Endothelial cell of umbilical vein (primary cell): ENCODE measurements around the gene ACAA1. TPM values are rescaled to one million over a fixed set of nuclear protein-coding genes. Genes with fewer than 3 reads are reported as not detected.

Experiments
- BruUV-seq: library from RNA; stranded (reverse); fragments of 400-500 nt; replicated peaks from 2 replicates; lab custom pipeline; 2021; lab: Mats Ljungman, UMichigan
- CTCF ChIA-PET: fragments of 300-600, 350-600 bp; sonication (Branson Sonifier 250); formaldehyde crosslinking; loops from one replicate; lab custom pipeline; 2021; ENCODE audit warnings: antibody characterized with exemption, inconsistent platforms; lab: Charles Lee
- POLR2A ChIA-PET: fragments of 300-600, 350-600 bp; sonication (Branson Sonifier 250); formaldehyde crosslinking; loops from one replicate; lab custom pipeline; 2021; ENCODE audit warnings: antibody characterized with exemption, inconsistent platforms; lab: Charles Lee
- DNase-seq: peaks from one replicate; pipeline ENCODE4 v3.0.0-alpha.2; 2011; ENCODE audit warnings: low read depth, low spot score
- FAIRE-seq: peaks from 2 replicates; lab custom pipeline; 2011; peaks lifted over from hg19 to GRCh38; lab: Jason Lieb, UNC
- H2AFZ ChIP-seq: 2 replicates; pipeline ENCODE4 v1.6.0; 2012; ENCODE audit warnings: low read depth, low read length, control low read depth, inconsistent platforms
- H3K27ac ChIP-seq: 2 replicates; pipeline ENCODE4 v1.5.1; 2011; ENCODE audit warnings: low read depth, mild to moderate bottlenecking, control low read depth, low read length, moderate library complexity; ENCODE audit not compliant: insufficient read depth
- H3K27me3 ChIP-seq, 2 experiments: 2 replicates each; pipeline versions ENCODE4 v1.6.0 to v1.6.1; 2011; ENCODE audit warnings: low read length in 2 of 2, mixed read lengths in 1 of 2; ENCODE audit not compliant: control insufficient read depth in 2 of 2, insufficient read depth in 2 of 2
- H3K36me3 ChIP-seq, 2 experiments: 2 replicates in 1 of 2; 3 replicates in 1 of 2; pipeline ENCODE4 v1.5.1; 2011; ENCODE audit warnings: low read length in 2 of 2, mild to moderate bottlenecking in 1 of 2, moderate library complexity in 1 of 2; ENCODE audit not compliant: control insufficient read depth in 2 of 2, insufficient read depth in 2 of 2; ENCODE audit errors: extremely low read depth in 1 of 2
- H3K4me1 ChIP-seq: 3 replicates; pipeline ENCODE4 v1.5.1; 2011; ENCODE audit warnings: mild to moderate bottlenecking, low read length; ENCODE audit not compliant: control insufficient read depth, insufficient read depth; ENCODE audit errors: extremely low read depth
- H3K4me2 ChIP-seq: 2 replicates; pipeline ENCODE4 v1.6.1; 2011; ENCODE audit warnings: low read length, control low read depth, mixed read lengths; ENCODE audit not compliant: insufficient read depth
- H3K4me3 ChIP-seq, 3 experiments: fragments of 200-600 bp in 1 of 3; sonication (generic), shearing (Covaris generic) in 1 of 3; replicated peaks in 1 of 3; 2 replicates each; pipeline ENCODE4 v1.5.1; 2011 to 2016; ENCODE audit warnings: control low read depth in 3 of 3, low read length in 3 of 3, mild to moderate bottlenecking in 2 of 3, inconsistent platforms in 1 of 3, low read depth in 1 of 3, moderate library complexity in 1 of 3; ENCODE audit not compliant: insufficient read depth in 1 of 3
- H3K79me2 ChIP-seq: 2 replicates; pipeline ENCODE4 v1.6.0; 2012; ENCODE audit warnings: low read length, inconsistent platforms; ENCODE audit not compliant: control insufficient read depth, insufficient read depth
- H3K9ac ChIP-seq: replicated peaks from 2 replicates; pipeline ENCODE3; 2011; ENCODE audit warnings: low read length, control low read depth; ENCODE audit not compliant: insufficient read depth; ENCODE audit errors: extremely low read depth
- H3K9me1 ChIP-seq: replicated peaks from 3 replicates; pipeline ENCODE4 v1.6.0; 2011; ENCODE audit warnings: mild to moderate bottlenecking, low read length; ENCODE audit not compliant: control insufficient read depth, insufficient read depth; ENCODE audit errors: extremely low read depth
- H3K9me3 ChIP-seq: replicated peaks from 2 replicates; pipeline ENCODE4 v1.5.1; 2012; ENCODE audit warnings: low read length, inconsistent platforms; ENCODE audit not compliant: control insufficient read depth, insufficient read depth
- H4K20me1 ChIP-seq: replicated peaks from 2 replicates; pipeline ENCODE3; 2011; ENCODE audit warnings: mild to moderate bottlenecking, low read length; ENCODE audit not compliant: control insufficient read depth, insufficient read depth; ENCODE audit errors: extremely low read depth
- EZH2 ChIP-seq: IDR thresholded peaks from 2 replicates; pipeline ENCODE4 v1.6.1; 2012; ENCODE audit warnings: borderline replicate concordance, low read depth, mild to moderate bottlenecking, moderate library complexity, low read length, inconsistent platforms; ENCODE audit not compliant: severe bottlenecking
- FOS ChIP-seq: IDR thresholded peaks from 2 replicates; pipeline ENCODE4 v1.6.1; 2011; ENCODE audit warnings: mild to moderate bottlenecking, low read length, moderate library complexity, borderline replicate concordance; ENCODE audit not compliant: insufficient read depth
- GATA2 ChIP-seq: IDR thresholded peaks from 2 replicates; pipeline ENCODE4 v1.7.0; 2011; ENCODE audit warnings: low read depth, mild to moderate bottlenecking, moderate library complexity, mixed read lengths, low read length; ENCODE audit not compliant: insufficient read length, insufficient read depth
- JUN ChIP-seq: IDR thresholded peaks from 2 replicates; pipeline ENCODE4 v1.6.1; 2011; ENCODE audit warnings: borderline replicate concordance, low read depth; ENCODE audit not compliant: insufficient read length, insufficient read depth
- MYC ChIP-seq: IDR thresholded peaks from one replicate; pipeline ENCODE4 v1.6.1; 2011; ENCODE audit warnings: mild to moderate bottlenecking, low read depth, low read length
- POLR2A ChIP-seq: IDR thresholded peaks from 2 replicates; pipeline ENCODE4 v1.6.1; 2012; ENCODE audit warnings: low read depth, mild to moderate bottlenecking, control low read depth, low read length
- POLR2AphosphoS5 ChIP-seq: IDR thresholded peaks from 2 replicates; pipeline ENCODE4 v1.6.1; 2012; ENCODE audit warnings: low read depth, mild to moderate bottlenecking, control low read depth, low read length, moderate library complexity; ENCODE audit not compliant: insufficient read depth
- dilution Hi-C: fragments of 300-500 bp; cut with MboI; formaldehyde crosslinking; loops from one replicate; pipeline ENCODE4 v1.15.0; 2019; ENCODE audit warnings: low sequenced_read_pairs; ENCODE audit not compliant: extremely low pct_ligation_motif_present
- intact Hi-C: fragments of 100-400 bp; cut with micrococcal nuclease; formaldehyde crosslinking; loops from one replicate; pipeline ENCODE4 v1.10.0; 2022
- polyA plus RNA-seq, 4 experiments: library from polyadenylated mRNA; depleted of rRNA in 3 of 4; stranded (reverse) in 3 of 4; unstranded in 1 of 4; fragments of >200 nt; gene quantifications; 2 replicates each; pipeline versions ENCODE4 v1.2.1 to v1.2.3, GENCODE V29; 2011 to 2012; ENCODE audit warnings: missing spikeins in 1 of 4
- total RNA-seq: library from RNA; stranded (reverse); gene quantifications from 2 replicates; pipeline ENCODE4 v1.2.3, GENCODE V29; 2021
- TF ChIP-seq, protein P1 (sequence below), 2 donors: IDR thresholded peaks; 1 replicate in 1 of 2; 2 replicates in 1 of 2; pipeline ENCODE4 v1.5.1; 2011; ENCODE audit warnings: low read length in 2 of 2, mild to moderate bottlenecking in 2 of 2, moderate library complexity in 2 of 2, control low read depth in 1 of 2, inconsistent platforms in 1 of 2, low read depth in 1 of 2; ENCODE audit not compliant: insufficient read depth in 1 of 2; ENCODE audit errors: extremely low read depth in 1 of 2
- TF ChIP-seq, protein P2 (sequence below): IDR thresholded peaks from 2 replicates; pipeline ENCODE4 v1.6.1; 2011; ENCODE audit not compliant: insufficient read depth, insufficient read length

Gene ACAA1
- total and polyA plus RNA-seq, 2 donors (not counting 3 experiments of a cell fraction or from before 2014, with no cell fraction given) = 52.1 to 53.8 TPM

DNA sequence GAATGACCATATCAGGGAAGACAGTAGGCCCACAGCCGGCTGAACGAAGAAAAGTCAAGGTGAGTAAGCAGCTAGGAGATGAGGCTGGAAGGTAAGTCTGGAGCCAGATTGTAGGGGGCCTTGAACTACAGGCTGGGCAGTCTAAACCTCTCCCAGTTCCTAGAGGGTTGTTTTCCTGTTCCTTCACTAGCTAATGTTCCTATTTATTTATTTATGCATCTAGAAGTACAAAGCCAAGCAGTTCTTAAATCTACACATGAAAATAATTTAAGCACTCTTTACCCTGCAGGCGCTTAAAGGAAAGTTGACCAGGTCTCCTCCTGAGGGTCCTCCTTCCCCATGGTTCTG is 3.7 kb downstream of the ACAA1 start:
- FAIRE-seq = no peak
- peaks cover 11% of the 10 kb centered on the region for H3K79me2 ChIP-seq
- H3K27ac ChIP-seq = no peak overlapping the region
- H4K20me1 ChIP-seq = no peaks in the 10 kb centered on the region
- dilution Hi-C loops (no loop called here), intact Hi-C loops (loop anchor here (10.0 kb wide), 2 partner anchors 278 to 522 kb away; no protein-coding TSS in a partner anchor)
- BruUV-seq = no TSS peak
- no peak overlapping the region for H2AFZ ChIP-seq
- no peak overlapping the region for H3K4me3 ChIP-seq
- DNase-seq = no peak
- ChIA-PET CTCF (interaction anchor here (0.6 to 1.2 kb wide), 3 partner anchors 14 to 165 kb away, joined by 3 to 8 read pairs (median 3); no protein-coding TSS in a partner anchor), POLR2A (no interaction called here)
- H3K36me3 ChIP-seq = peaks cover 2 to 21% of the 10 kb centered on the region in 2 experiments
- peaks cover 13% of the 10 kb centered on the region for H3K4me1 ChIP-seq
- TF ChIP-seq POLR2A (no peak), POLR2AphosphoS5 (no peak), MYC (no peak), JUN (no peak), FOS (no peak), GATA2 (no peak), EZH2 (no peak)
- TF ChIP-seq, protein P1, sequence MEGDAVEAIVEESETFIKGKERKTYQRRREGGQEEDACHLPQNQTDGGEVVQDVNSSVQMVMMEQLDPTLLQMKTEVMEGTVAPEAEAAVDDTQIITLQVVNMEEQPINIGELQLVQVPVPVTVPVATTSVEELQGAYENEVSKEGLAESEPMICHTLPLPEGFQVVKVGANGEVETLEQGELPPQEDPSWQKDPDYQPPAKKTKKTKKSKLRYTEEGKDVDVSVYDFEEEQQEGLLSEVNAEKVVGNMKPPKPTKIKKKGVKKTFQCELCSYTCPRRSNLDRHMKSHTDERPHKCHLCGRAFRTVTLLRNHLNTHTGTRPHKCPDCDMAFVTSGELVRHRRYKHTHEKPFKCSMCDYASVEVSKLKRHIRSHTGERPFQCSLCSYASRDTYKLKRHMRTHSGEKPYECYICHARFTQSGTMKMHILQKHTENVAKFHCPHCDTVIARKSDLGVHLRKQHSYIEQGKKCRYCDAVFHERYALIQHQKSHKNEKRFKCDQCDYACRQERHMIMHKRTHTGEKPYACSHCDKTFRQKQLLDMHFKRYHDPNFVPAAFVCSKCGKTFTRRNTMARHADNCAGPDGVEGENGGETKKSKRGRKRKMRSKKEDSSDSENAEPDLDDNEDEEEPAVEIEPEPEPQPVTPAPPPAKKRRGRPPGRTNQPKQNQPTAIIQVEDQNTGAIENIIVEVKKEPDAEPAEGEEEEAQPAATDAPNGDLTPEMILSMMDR (IDR thresholded peaks at IDR 0.05; ENCODE audit: extremely low read depth in 1 of 2, insufficient read depth in 1 of 2, low read depth in 1 of 2, low read length in 2 of 2) = no peak
- TF ChIP-seq, protein P2, sequence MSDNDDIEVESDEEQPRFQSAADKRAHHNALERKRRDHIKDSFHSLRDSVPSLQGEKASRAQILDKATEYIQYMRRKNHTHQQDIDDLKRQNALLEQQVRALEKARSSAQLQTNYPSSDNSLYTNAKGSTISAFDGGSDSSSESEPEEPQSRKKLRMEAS = no peak
- no peaks in the 10 kb centered on the region for H3K27me3 ChIP-seq
- no peak overlapping the region for H3K4me2 ChIP-seq
- H3K9me1 ChIP-seq = no peaks in the 10 kb centered on the region
- H3K9me3 ChIP-seq = no peaks in the 10 kb centered on the region
- H3K9ac ChIP-seq = no peak overlapping the region
